ENCODE measurements around the gene NPAS3.

Gene NPAS3

GRCh38 chr14:33332497-33332896 lies 393.8 kb downstream of the NPAS3 start:
- no peak for DNase-seq (ENCODE audit: low read depth)

DNA sequence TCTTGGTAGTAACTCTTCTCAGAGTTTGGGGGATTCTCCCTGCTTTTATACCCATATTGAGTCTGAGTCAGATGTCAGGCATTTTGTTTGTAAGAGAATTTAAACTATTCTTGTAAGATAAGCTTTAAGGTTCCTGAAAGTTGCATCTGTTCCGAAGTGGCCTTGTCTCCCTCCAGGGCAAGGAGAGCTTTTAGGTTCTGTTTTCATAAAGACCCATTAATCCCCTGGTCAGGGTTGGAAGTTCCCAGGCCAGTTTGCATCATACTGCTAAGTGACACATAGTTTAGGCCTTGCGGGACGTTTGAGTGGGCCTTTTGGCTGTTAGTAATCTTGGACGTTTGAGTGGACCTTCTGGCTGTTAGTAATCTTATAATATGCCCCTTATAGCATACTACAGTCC lies 396.7 kb downstream of the NPAS3 start:
- no peak for DNase-seq (ENCODE audit: low read depth)

DNA sequence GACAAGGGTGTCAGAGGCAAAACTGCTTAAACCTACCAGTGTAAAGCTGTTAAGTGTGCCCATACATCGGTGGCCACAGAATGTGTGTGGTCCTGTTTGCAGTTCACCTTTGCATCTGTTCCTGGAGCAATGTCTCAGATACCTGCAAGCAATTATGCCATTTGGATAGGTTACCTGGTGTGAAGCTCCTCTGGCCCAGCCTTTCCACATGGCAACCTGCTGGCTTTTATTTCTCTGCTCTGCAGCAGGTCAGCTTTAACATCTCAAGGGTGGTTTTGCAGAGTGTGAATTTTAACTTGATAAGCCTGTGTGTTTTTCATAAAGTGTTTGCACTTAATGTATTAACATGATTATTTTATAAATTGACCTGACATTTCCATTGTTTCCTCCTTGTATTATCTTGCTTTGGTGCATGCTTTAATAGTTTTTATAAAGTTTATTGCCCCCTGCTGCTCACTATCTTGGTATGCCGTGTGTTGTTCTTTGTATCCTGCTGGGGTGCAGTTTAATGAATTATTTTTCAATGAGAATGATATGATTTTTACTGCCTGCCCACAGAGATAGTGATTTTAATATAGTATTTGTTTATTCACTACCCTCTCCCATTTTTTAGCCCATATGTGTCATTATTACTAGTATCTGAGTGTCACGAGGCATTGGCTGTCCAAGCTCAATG lies 403.8 kb downstream of the NPAS3 start:
- no peak for DNase-seq (ENCODE audit: low read depth)

- DNase-seq (ENCODE audit: low read depth) = no peak
These were observed 404.3 kb downstream of the NPAS3 start for GRCh38 chr14:33343016-33343415.

- DNase-seq (ENCODE audit: low read depth) = no peak
These were observed 409.1 kb downstream of the NPAS3 start for GRCh38 chr14:33347796-33348195.

- no peak for DNase-seq (ENCODE audit: low read depth)
These were observed 409.8 kb downstream of the NPAS3 start for GRCh38 chr14:33348510-33348909.

- no peak for DNase-seq (ENCODE audit: low read depth)
These were observed 411.2 kb downstream of the NPAS3 start for GRCh38 chr14:33349871-33350270.

GRCh38 chr14:33350366-33350990 lies 411.8 kb downstream of the NPAS3 start:
- DNase-seq (ENCODE audit: low read depth) = no peak

DNA sequence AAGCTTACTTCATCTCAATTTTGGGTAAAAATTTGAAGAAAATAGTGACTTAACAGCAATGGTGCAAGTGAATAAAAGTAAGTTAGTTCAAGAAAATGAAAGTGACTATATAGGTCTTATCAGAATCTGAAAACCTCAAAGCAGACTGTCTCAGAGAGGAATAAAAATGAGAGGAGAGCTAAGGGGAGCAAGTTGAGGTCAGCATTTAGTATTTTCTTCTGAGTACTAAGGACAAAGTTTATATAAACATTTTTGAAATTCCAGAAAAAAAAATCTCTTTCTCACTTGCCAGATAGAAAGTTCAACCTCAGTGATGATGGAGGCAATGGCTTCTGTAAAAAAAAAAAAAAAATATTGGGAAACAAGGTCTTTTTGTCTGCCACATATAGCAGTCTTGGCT lies 414.1 kb downstream of the NPAS3 start:
- no peak for DNase-seq (ENCODE audit: low read depth)

DNA sequence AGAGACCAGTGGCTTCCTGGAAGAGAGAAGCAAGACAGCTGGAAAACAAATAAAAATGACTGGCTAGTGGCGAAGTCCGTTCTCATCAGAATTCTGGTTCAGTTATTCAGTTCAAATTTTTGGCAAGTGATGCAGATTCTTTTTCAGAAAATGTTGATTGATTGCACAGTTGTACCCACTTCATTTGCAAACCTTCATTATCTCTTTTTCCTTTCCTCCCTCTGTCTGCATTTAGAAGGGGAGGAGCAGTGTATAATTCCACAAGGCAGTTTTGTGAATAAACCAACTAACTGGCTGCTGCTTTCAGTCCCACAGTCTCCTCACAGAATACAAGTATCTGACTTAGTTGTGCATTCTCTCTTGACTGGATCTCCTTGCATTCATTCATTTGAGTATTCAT lies 417.5 kb downstream of the NPAS3 start:
- DNase-seq (ENCODE audit: low read depth) = no peak

- no peak for DNase-seq (ENCODE audit: low read depth)
These were observed 418.7 kb downstream of the NPAS3 start for GRCh38 chr14:33357225-33358010.

GRCh38 chr14:33359288-33359881 lies 420.7 kb downstream of the NPAS3 start:
- DNase-seq (ENCODE audit: low read depth) = no peak

DNA sequence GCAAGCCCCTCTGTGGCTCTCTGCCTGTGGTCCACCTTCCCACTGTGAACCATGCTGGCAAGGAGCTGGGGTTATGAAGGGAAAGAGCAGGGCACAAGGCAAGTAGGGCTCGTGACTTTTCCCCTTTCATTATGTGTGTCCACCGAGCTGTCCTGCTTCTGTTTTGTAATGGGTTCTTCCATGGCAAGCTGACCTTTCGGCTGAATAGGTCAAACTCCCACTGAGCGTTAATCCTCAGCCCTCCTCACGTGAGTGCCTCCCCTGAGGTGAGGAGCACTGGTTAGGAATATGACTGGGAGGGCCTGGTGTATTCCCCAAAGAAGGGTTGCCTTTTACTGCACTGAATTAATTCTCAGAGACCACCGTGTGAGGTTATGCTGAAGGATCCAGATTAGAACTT lies 424.3 kb downstream of the NPAS3 start:
- no peak for DNase-seq (ENCODE audit: low read depth)

- no peak for DNase-seq (ENCODE audit: low read depth)
These were observed 425.0 kb downstream of the NPAS3 start for GRCh38 chr14:33363682-33364081.

GRCh38 chr14:33364466-33364865 lies 425.8 kb downstream of the NPAS3 start:
- no peak for DNase-seq (ENCODE audit: low read depth)

- no peak for DNase-seq (ENCODE audit: low read depth)
These were observed 430.4 kb downstream of the NPAS3 start for GRCh38 chr14:33369041-33369440.

GRCh38 chr14:33369972-33370371 lies 431.3 kb downstream of the NPAS3 start:
- no peak for DNase-seq (ENCODE audit: low read depth)

DNA sequence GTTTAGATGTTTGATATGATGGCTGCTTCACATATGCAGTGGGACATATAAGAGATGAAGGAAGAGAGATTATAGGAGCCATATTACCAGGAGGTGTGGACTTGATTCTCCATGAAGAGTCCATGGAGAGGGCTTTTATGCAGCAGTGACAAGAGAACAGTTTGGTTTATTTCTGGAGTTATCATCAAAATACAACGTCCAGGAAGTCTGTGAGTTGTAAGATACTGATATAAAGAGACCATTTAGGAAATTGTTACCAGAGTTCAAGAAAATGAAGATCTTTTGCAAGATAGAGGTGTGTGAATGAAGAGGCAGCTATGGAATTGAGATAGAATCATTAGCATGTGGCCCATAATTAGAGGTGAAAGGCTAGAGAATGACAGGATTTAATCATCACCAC lies 431.7 kb downstream of the NPAS3 start:
- DNase-seq (ENCODE audit: low read depth) = no peak

DNA sequence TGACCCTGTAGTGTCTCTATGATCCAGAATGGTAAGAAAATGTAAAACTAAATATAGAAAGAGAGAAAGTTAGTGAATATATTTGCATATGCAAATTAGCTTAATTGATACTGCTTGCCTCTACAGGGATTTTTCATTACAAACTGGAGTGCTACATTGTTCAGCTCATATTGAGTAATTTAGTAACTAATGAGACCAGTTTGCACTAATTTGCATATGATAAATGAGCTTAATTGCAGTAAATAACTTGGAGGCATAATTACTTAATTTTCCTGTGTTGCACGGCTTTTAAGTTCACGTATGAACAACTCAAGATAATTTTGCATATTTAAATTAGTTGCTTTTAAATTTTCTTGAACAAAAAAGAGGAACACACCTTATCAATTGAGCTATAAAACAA lies 436.5 kb downstream of the NPAS3 start:
- no peak for DNase-seq (ENCODE audit: low read depth)

GRCh38 chr14:33375786-33376185 lies 437.1 kb downstream of the NPAS3 start:
- DNase-seq (ENCODE audit: low read depth) = no peak

GRCh38 chr14:33376510-33376909 lies 437.8 kb downstream of the NPAS3 start:
- no peak for DNase-seq (ENCODE audit: low read depth)

DNA sequence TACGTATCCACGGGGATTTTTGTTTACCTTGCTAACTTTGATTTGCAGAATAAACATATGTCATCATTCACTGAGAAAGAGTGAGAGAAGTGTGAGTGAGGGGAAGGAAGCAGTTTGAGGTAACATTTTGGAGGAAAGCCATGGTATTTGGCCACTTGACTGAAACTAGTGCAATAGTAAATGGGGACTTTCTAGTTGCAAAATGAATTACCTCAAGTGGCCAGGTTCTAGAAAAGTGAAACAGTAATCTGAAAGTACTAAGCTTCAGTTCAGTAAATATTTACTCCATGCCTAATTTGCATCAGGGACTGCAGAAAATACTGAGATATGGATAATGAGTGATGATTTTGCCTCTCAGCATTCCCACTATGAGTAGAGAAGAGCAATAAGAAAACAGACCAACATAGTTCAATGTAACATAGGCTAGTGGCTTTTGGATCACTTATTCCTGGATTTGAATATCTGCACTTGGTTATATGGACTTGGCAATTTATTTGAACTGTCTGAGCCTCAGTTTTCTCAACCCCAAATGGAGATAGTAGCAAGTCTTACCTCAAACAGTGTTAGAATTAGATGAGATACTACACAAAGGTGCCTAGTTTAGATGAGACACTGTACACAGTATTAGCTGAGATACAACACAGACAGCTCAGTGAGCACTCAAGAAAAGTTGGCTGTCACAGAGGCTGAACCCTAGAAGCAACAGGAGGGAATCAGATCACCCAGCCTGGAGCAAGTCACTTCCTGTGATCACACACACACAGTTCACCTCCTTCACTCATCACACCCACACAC lies 439.1 kb downstream of the NPAS3 start:
- DNase-seq (ENCODE audit: low read depth) = no peak
